Measurements from ENCODE around the gene ZCCHC8.
A peak's percentile ranks its signal among the peaks of the same experiment; 100 is the strongest.
"Not testable (repeated sequence)": the region's sequence is repeated elsewhere in the genome, so short reads cannot be mapped to it uniquely, and the experiment has no call there.

ZCCHC8 gene

DNA sequence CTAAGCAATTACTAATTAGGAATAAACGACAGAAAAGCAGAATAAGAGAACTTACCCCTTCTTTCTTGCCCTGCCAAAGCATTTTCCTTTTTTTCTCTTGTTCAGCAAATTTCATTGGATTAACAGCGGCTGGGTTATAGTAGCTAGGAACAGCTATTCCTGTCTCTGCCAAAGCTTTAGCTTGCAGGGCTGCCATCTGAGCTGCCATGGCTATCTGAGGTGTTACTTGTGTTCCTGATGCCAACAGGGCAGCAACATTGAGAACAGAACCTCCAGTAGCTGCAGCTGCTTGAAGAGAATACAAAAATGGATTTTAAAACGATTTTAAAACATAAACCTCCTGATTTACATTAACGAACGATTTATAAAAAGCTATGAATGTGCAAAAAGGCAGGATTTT is 7.4 kb upstream of the ZCCHC8 start:
- DNase-seq = no peak

DNA sequence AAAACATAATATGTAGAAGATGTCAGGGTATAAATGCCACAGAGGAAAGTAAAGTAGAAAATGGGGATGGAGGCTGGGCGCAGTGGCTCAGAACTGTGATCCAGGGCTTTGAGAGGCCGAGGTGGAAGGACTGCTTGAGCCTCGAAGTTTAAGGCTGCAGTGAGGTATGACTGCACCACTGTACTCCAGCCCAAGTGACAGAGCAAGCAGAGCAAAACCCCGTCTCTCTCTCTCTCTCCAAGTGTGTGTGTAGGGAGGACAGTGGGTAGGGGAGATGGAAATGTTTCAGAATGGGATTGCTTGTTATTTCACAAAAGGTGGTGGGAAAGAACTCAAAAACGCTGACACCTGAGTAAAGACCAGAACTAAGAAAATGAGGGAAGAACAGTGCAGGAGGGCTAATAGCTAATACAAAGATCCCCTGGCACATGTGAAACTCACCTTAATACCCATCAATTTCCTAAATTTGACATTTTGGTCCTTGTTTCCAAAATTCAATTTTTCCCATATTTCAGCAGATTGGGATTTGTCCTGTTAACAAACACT is 5.7 kb upstream of the ZCCHC8 start:
- DNase-seq = no peak

DNA sequence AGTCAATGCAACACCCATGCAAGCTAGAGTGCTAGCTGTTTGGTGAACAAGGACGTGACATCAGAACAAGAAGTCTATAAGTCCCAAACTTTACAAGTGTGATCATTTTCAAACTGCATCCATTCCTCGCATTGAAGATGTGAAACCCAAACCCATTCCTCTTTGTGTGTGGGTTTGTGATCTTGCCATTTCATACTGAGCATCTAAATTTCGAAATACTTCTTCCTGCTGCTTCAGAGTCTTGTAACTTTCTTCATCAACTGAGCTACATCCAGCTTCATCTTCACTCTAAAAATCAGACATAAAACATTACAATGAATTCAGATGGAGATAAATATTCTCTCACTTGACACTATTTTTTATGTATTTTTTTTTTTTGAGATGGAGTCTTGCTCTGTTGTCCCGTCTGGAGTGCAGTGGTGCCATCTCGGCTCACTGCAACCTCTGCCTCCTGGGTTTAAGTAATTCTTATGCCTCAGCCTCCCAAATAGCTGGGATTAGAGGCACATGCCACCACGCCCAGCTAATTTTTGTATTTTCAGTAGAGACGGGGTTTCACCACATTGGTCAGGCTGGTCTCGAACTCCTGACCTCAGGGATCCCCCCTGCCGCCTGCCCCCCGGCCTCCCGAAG is 4.8 kb upstream of the ZCCHC8 start:
- DNase-seq = peak; percentile 4 to 31

- no peak for DNase-seq
These were observed 3.3 kb upstream of the ZCCHC8 start for GRCh38 chr12:122503783-122504590.

GRCh38 chr12:122503147-122503751 is 2.5 kb upstream of the ZCCHC8 start:
- DNase-seq = no peak

- peak; percentile 68 to 74 for DNase-seq
These were observed 807 bp upstream of the ZCCHC8 start for GRCh38 chr12:122501489-122501989.

GRCh38 chr12:122499991-122500684 is 594 bp downstream of the ZCCHC8 start:
- peak; percentile 44 to 57 for DNase-seq

- DNase-seq = no peak
These were observed 5.5 kb downstream of the ZCCHC8 start for GRCh38 chr12:122495258-122495657.

GRCh38 chr12:122493222-122493621 is 7.5 kb downstream of the ZCCHC8 start:
- not testable (repeated sequence) for DNase-seq

- DNase-seq = no peak
These were observed 8.7 kb downstream of the ZCCHC8 start for GRCh38 chr12:122491991-122492390.

GRCh38 chr12:122489038-122489437 is 11.7 kb downstream of the ZCCHC8 start:
- DNase-seq = no peak

- not testable (repeated sequence) for DNase-seq
These were observed 12.9 kb downstream of the ZCCHC8 start for GRCh38 chr12:122487807-122488206.

DNA sequence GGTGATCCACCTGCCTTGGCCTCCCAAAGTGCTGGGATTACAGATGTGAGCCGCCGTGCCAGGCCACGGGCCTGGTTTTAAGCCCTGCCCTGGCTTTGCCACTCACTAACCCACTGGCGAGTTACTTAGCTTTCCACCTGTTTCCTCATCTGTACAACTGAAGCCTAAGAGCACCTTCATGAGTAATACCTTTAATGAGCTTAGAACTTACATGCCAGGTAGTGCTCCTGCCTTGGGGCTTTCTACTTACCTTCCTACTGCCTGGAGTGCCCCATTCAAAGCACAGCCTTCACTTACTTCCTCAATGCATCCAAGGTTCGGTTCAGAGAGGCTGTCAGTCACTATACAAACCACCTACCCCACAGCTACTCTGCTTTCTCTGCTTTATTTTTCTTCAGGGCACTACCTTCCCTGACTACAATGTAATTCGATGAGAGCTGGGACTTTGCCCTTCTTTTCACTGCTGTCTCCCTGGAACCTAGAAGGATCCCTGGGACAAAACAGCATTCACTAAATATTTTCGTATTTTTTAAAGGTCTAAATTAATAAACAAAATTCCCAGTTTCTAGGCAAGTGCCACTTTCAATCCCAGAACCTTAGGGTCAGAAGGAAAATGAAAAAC is 13.8 kb downstream of the ZCCHC8 start:
- no peak for DNase-seq

DNA sequence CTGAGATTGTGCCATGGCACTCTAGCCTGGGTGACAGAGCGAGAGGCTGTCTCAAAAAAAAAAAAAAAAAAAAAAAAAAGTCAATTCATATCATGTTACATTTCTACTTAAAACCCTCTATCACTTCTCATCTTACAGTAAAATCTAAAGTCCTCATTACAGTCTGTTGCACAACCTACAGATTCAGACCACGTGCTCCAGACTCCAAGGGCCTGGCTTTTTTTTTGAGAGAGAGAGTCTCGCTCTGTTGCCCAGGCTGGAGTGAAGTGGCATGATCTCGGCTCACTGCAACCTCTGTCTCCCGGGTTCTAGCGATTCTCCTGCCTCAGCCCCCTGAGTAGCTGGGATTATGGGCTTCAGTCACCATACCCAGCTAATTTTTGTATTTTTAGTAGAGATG is 14.4 kb downstream of the ZCCHC8 start:
- DNase-seq = not testable (repeated sequence)

GRCh38 chr12:122484385-122484784 is 16.3 kb downstream of the ZCCHC8 start:
- DNase-seq = not testable (repeated sequence)

DNA sequence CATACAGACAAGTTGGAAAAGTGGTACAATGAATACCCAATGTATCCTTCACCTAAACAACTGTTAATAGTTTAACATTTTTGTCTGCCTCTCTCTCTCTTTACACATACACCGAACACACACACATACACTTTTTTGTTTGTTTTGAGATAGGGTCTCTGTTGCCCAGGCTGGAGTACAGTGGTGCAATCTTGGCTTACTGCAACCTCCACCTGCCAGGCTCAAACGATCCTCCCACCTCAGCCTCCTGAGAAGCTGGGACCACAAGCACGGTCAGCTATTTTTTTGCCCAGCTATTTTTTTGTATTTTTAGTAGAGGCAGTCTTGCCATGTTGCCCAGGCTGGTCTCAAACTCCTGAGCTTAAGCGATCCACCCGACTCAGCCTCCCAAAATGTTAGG is 16.8 kb downstream of the ZCCHC8 start:
- DNase-seq = no peak

- DNase-seq = no peak
These were observed 18.9 kb downstream of the ZCCHC8 start for GRCh38 chr12:122481861-122482260.

DNA sequence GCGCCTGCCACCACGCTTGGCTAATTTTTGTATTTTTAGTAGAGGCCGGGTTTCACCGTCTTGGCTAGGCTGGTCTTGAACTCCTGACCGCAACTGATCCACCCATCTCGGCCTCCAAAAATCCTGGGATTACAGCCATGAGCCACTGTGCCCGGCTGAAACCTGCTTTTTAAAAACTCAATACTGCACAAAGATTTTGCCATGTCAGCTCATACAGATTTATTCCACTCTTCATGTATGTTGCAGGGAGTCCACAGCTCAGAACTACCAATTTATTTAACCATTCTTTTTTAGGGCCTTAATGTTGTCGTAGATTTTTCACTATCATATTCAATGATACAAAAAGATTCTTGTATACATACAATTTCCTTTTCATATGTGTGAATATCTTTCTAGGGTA is 20.0 kb downstream of the ZCCHC8 start:
- DNase-seq = no peak

DNA sequence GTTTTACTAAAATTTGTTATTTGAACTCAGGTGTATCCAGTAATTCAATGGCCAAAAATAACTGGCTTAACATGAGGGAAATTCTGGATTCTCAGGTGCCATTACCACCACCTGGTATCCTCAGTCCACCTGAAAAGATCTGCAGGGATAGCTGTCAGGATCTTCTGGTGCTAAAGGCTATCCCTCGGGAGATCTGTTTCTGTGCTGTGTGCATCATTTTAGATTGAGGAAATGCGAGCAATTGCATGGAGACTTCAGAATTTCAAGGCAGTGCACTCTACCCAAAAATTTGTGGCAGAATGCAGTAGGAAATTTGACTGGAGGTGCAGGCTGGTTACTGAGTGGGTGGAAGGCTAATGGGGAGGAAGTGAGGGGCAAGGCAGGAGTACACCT is 26.4 kb downstream of the ZCCHC8 start:
- DNase-seq = no peak

DNA sequence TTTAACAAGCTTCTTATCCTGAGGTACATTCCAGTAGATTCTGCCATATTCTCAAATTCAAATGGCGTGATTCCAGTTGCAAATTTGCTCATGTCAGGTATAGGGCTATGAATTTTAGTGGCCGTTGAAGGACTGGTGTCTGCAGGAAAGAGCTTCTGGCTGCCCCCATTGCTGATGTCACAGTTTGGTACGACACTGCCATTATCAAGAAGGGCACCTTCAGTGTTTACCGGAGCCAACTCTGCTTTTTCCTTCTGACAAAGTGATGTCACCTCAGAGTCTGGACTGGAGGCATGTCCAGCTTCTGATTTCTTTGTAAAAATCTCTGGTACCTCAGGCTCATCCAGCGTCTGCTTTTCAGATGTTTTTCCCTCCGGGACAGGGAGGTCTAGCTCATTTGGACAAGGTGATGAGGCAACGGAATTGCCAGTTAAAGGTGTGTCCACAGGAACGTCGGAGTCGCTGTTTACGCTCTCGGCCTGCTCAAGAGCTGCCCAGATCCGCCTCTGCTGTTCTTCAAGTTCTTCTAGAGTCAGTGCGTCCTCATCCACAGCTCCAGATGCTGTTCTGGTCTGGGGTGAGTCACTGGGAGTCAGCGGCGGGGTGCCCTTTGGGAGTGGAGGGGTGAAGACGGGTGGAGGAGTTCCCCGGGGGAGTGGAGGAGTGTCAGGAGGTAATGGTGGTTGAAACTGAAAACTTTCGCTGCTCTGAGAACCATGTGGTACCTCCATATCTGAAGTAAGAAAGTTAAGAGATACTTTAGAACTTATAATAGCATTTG is 27.0 kb downstream of the ZCCHC8 start:
- DNase-seq = no peak

All from inflammatory macrophage (primary cell).